DMS53 (cell line): Measurements from ENCODE around the gene CLEC4A.
"Not testable (repeated sequence)": the region's sequence is repeated elsewhere in the genome, so short reads cannot be mapped to it uniquely, and the experiment has no call there.

ENCODE experiments used
- DNase-seq: peaks from one replicate; lab custom pipeline; 2025; lab: John Stamatoyannopoulos, UW

CLEC4A gene

GRCh38 chr12:8134398-8134930 is 11.0 kb downstream of the CLEC4A start:
- DNase-seq: not testable (repeated sequence)

- DNase-seq: peak; percentile 14
These were observed 18.2 kb downstream of the CLEC4A start for GRCh38 chr12:8141647-8142046.

- DNase-seq: no peak
These were observed 19.8 kb downstream of the CLEC4A start for GRCh38 chr12:8143261-8143660.

GRCh38 chr12:8145754-8146441 is 22.5 kb downstream of the CLEC4A start:
- DNase-seq: no peak

GRCh38 chr12:8146442-8146771 is 23.0 kb downstream of the CLEC4A start:
- no peak for DNase-seq

- no peak for DNase-seq
These were observed 31.1 kb downstream of the CLEC4A start for GRCh38 chr12:8154526-8154925.

- DNase-seq: no peak
These were observed 33.0 kb downstream of the CLEC4A start for GRCh38 chr12:8156416-8156815.

- DNase-seq: peak; percentile 31
These were observed 33.4 kb downstream of the CLEC4A start, which contains the start of gene ZNF705A for GRCh38 chr12:8156845-8157244. Gene ZNF705A, plus strand, starts transcription at chr12:8157015. Its CDS starts 15,611 bp downstream, at chr12:8172626.

GRCh38 chr12:8157484-8158198 is 34.2 kb downstream of the CLEC4A start:
- DNase-seq: no peak

- not testable (repeated sequence) for DNase-seq
These were observed 49.5 kb downstream of the CLEC4A start for GRCh38 chr12:8172911-8173310.

GRCh38 chr12:8179989-8180585 is 56.7 kb downstream of the CLEC4A start:
- peak; percentile 80 for DNase-seq

GRCh38 chr12:8181271-8181670 is 57.9 kb downstream of the CLEC4A start:
- DNase-seq: not testable (repeated sequence)

GRCh38 chr12:8182923-8183322 is 59.5 kb downstream of the CLEC4A start:
- not testable (repeated sequence) for DNase-seq

GRCh38 chr12:8183346-8183745 is 59.9 kb downstream of the CLEC4A start:
- DNase-seq: not testable (repeated sequence)

GRCh38 chr12:8184206-8184605 is 60.8 kb downstream of the CLEC4A start:
- not testable (repeated sequence) for DNase-seq

GRCh38 chr12:8188088-8188487 is 64.7 kb downstream of the CLEC4A start:
- peak; percentile 41 for DNase-seq
